Measurements from ENCODE around the gene DNAH1.

GRCh38 chr3:52393959-52394670 is 78.0 kb downstream of the DNAH1 start:
- TF ChIP-seq, protein P1, sequence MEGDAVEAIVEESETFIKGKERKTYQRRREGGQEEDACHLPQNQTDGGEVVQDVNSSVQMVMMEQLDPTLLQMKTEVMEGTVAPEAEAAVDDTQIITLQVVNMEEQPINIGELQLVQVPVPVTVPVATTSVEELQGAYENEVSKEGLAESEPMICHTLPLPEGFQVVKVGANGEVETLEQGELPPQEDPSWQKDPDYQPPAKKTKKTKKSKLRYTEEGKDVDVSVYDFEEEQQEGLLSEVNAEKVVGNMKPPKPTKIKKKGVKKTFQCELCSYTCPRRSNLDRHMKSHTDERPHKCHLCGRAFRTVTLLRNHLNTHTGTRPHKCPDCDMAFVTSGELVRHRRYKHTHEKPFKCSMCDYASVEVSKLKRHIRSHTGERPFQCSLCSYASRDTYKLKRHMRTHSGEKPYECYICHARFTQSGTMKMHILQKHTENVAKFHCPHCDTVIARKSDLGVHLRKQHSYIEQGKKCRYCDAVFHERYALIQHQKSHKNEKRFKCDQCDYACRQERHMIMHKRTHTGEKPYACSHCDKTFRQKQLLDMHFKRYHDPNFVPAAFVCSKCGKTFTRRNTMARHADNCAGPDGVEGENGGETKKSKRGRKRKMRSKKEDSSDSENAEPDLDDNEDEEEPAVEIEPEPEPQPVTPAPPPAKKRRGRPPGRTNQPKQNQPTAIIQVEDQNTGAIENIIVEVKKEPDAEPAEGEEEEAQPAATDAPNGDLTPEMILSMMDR (IDR thresholded peaks at IDR 0.05) = no peak
- TF ChIP-seq EP300 (IDR thresholded peaks at IDR 0.05) (no peak), POLR2AphosphoS5 (IDR thresholded peaks at IDR 0.05) (no peak)
